Raji (cell line): ENCODE measurements around the gene HLX.

Experiments used
- POLR2A ChIP-seq: IDR thresholded peaks from 2 replicates; pipeline ENCODE4 v1.6.1; 2011; ENCODE audit warnings: low read depth, low read length, control low read depth; ENCODE audit not compliant: insufficient read depth

The HLX gene

GRCh38 chr1:220921498-220921897 lies 42.3 kb downstream of the HLX start:
- no peak for TF ChIP-seq POLR2A

- TF ChIP-seq POLR2A = no peak
Measured at GRCh38 chr1:220921971-220922635, 42.9 kb downstream of the HLX start.

GRCh38 chr1:220922951-220923350 lies 43.7 kb downstream of the HLX start:
- TF ChIP-seq POLR2A = no peak

GRCh38 chr1:220924331-220924970 lies 45.2 kb downstream of the HLX start:
- no peak for TF ChIP-seq POLR2A

GRCh38 chr1:220925707-220926106 lies 46.5 kb downstream of the HLX start:
- no peak for TF ChIP-seq POLR2A

- no peak for TF ChIP-seq POLR2A
Measured at GRCh38 chr1:220926146-220926545, 46.9 kb downstream of the HLX start.

GRCh38 chr1:220927442-220927841 lies 48.2 kb downstream of the HLX start:
- no peak for TF ChIP-seq POLR2A

GRCh38 chr1:220928320-220928719 lies 49.1 kb downstream of the HLX start:
- TF ChIP-seq POLR2A = no peak

GRCh38 chr1:220928725-220929300 lies 49.6 kb downstream of the HLX start:
- TF ChIP-seq POLR2A = no peak

GRCh38 chr1:220929304-220929703 lies 50.1 kb downstream of the HLX start:
- no peak for TF ChIP-seq POLR2A
